Adipose tissue (tissue), 3 donors: ENCODE measurements around the gene EME1. TPM values are rescaled to one million over a fixed set of nuclear protein-coding genes. Genes with fewer than 3 reads are reported as not detected.

ENCODE experiments used
- polyA plus RNA-seq, 3 donors: library from polyadenylated mRNA; stranded (reverse); fragments of 200-250 nt; gene quantifications; one replicate each; pipeline ENCODE4 v1.2.3, GENCODE V29; 2013
- donor health status: healthy with polysubstance abuse.
- donor health status: Bipolar disorder and iron deficiency.
- donor health status: healthy.

Gene EME1
- polyA plus RNA-seq, 3 donors = 0.16 to 0.25 (median 0.22) TPM

Other genes starting within 250 kb of the EME1 start
- 1 to 10 TPM in 2 of 3 donors, under 1 TPM in 1; 0.46 to 1.4 (median 1.3) TPM for gene SAMD14, start 243.1 kb upstream of the EME1 start, polyA plus RNA-seq
- 10 to 100 TPM; 11.8 to 48.7 (median 21.6) TPM for gene PPP1R9B, start 222.6 kb upstream of the EME1 start, polyA plus RNA-seq
- gene SGCA, start 207.2 kb upstream of the EME1 start, polyA plus RNA-seq = 1 to 10 TPM in 2 of 3 donors, under 1 TPM in 1; 0.83 to 4.0 (median 3.1) TPM
- 100 to 1,000 TPM in 2 of 3 donors, 10 to 100 TPM in 1; 29.6 to 209 (median 106) TPM for gene COL1A1, start 171.6 kb upstream of the EME1 start, polyA plus RNA-seq
- gene TMEM92, start 98.8 kb upstream of the EME1 start, polyA plus RNA-seq = 1 to 10 TPM in 1 of 3 donors, under 1 TPM in 1, not detected in 1; 0.59 to 1.4 TPM
- gene XYLT2, start 27.1 kb upstream of the EME1 start, polyA plus RNA-seq = 10 to 100 TPM in 1 of 3 donors, 1 to 10 TPM in 2; 7.9 to 11.6 (median 9.0) TPM
- 100 to 1,000 TPM in 1 of 3 donors, 10 to 100 TPM in 2; 68.8 to 105 (median 99.8) TPM for gene MRPL27, start within 50 bp of the EME1 start, polyA plus RNA-seq
- 10 to 100 TPM; 57.1 to 74.7 (median 63.1) TPM for gene LRRC59, start 24.3 kb downstream of the EME1 start, polyA plus RNA-seq
- 100 to 1,000 TPM in 1 of 3 donors, 10 to 100 TPM in 2; 15.6 to 103 (median 46.8) TPM for gene ACSF2, start 53.0 kb downstream of the EME1 start, polyA plus RNA-seq
- gene CHAD, start 95.7 kb downstream of the EME1 start, polyA plus RNA-seq = 1 to 10 TPM in 1 of 3 donors, under 1 TPM in 1, not detected in 1; 0.54 to 5.6 TPM
- gene RSAD1, start 105.6 kb downstream of the EME1 start, polyA plus RNA-seq = 10 to 100 TPM; 21.9 to 27.9 (median 25.9) TPM
- under 1 TPM; 0.09 to 0.34 (median 0.18) TPM for gene MYCBPAP, start 135.2 kb downstream of the EME1 start, polyA plus RNA-seq
- gene EPN3, start 159.5 kb downstream of the EME1 start, polyA plus RNA-seq = 1 to 10 TPM in 2 of 3 donors, under 1 TPM in 1; 0.67 to 6.9 (median 4.0) TPM
- 10 to 100 TPM; 15.8 to 32.7 (median 21.8) TPM for gene SPATA20, start 173.9 kb downstream of the EME1 start, polyA plus RNA-seq
- gene CACNA1G, start 187.5 kb downstream of the EME1 start, polyA plus RNA-seq = 1 to 10 TPM in 1 of 3 donors, under 1 TPM in 2; 0.07 to 2.9 (median 0.64) TPM